Heart left ventricle (tissue), 13 donors: ENCODE results near the gene LGSN.

ENCODE experiments used
- POLR2A ChIP-seq, 2 donors: fragments of 450-650 bp; IDR thresholded peaks; one replicate each; pipeline ENCODE4 v1.6.1; 2017; ENCODE audit warnings: antibody characterized with exemption in 2 of 2, mild to moderate bottlenecking in 2 of 2, moderate library complexity in 2 of 2
- TF ChIP-seq, protein P1 (sequence below), 12 donors: fragments of 200-600 bp; sonication (generic) in 4 of 12; IDR thresholded peaks; one replicate each; pipeline versions ENCODE4 v1.5.0 to v1.8.0; 2018 to 2022; ENCODE audit warnings: antibody characterized with exemption in 12 of 12, mild to moderate bottlenecking in 5 of 12
- donor health status: ischemic (EF 13 %, LVEDD 7.1; RV severe dilation, severe dysfunction).
- donor health status: DM: no; HTN: yes; CAD: no.
- donor health status: DM: no; HTN: no; CAD: no.
- donor health status: ischemic (EF 25% LVEDD 6.9; RV normal size, moderate dysfunction).
- donor health status: ischemic (EF 25% LVEDD 5.7; RV mildly dilated, moderate dysfunction).
- donor health status: ischemic (EF 35%, LVEDD 5.7; RV mildly dilated, moderate dysfunction).
- donor health status: nonischemic (EF 11% LVEDD 7.7; RV severe dilation, severe dysfunction).
- donor health status: DM: yes; HTN: yes; CAD: no.
- donor health status: PGD.
- donor health status: ischemic (EF 29% LVEDD 5.4; RV normal size, mild dysfunction).
- donor health status: nonischemic (EF 23%, LVEDD 6.1; RV moderate dilation, normal function).

DNA sequence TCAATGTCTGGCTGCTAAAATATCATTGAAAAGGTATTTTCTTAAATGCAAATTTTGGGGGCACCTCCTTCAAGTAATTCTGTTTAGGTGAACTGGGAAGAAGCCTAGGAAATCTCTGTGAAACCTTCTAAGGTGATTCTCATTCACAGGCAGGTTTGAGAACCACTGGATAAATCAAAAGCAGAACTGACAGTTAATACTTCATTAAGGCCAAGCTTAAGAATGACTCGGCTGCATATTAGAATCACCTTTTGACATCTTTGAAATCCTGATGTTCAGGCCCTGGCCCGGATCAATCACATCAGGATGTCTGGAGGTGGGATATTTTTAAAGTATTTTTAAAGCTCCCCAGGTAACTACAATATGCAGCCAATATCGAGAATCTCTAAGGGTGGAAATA is 58.0 kb downstream of the LGSN start:
- TF ChIP-seq, protein P1, sequence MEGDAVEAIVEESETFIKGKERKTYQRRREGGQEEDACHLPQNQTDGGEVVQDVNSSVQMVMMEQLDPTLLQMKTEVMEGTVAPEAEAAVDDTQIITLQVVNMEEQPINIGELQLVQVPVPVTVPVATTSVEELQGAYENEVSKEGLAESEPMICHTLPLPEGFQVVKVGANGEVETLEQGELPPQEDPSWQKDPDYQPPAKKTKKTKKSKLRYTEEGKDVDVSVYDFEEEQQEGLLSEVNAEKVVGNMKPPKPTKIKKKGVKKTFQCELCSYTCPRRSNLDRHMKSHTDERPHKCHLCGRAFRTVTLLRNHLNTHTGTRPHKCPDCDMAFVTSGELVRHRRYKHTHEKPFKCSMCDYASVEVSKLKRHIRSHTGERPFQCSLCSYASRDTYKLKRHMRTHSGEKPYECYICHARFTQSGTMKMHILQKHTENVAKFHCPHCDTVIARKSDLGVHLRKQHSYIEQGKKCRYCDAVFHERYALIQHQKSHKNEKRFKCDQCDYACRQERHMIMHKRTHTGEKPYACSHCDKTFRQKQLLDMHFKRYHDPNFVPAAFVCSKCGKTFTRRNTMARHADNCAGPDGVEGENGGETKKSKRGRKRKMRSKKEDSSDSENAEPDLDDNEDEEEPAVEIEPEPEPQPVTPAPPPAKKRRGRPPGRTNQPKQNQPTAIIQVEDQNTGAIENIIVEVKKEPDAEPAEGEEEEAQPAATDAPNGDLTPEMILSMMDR (IDR thresholded peaks at IDR 0.05), result no peak
- TF ChIP-seq POLR2A (IDR thresholded peaks at IDR 0.05), result no peak
